Naive thymus-derived CD8-positive, alpha-beta T cell (primary cell): ENCODE data around the gene SARS2. TPM values are rescaled to one million over a fixed set of nuclear protein-coding genes. Genes with fewer than 3 reads are reported as not detected.
A peak's percentile ranks its signal among the peaks of the same experiment; 100 is the strongest.

Experiments used
- ATAC-seq, 2 donors: fragments of 150-1000 bp; cut with Tn5 transposase in 1 of 2; sonication (Bioruptor Pico), chemical (Tn5 transposase) in 1 of 2; 1 replicate in 1 of 2; 2 replicates in 1 of 2; pipeline ENCODE4 v1.10.0; 2021; ENCODE audit warnings: mild to moderate bottlenecking in 2 of 2, moderate library complexity in 2 of 2
- POLR2A ChIA-PET: fragments of 350-600 bp; sonication (Branson Sonifier 250); formaldehyde crosslinking; loops from one replicate; lab custom pipeline; 2021; ENCODE audit warnings: antibody characterized with exemption; lab: Charles Lee
- DNase-seq, 10 donors: peaks; one replicate each; pipeline versions ENCODE4 v3.0.0 to v3.0.0-alpha.2; 2020 to 2022
- H3K27ac Mint-ChIP-seq, 10 donors: one replicate each; pipeline ENCODE4 v1.8.0; 2020 to 2022; ENCODE audit warnings: mild to moderate bottlenecking in 10 of 10, mixed read lengths in 10 of 10, moderate library complexity in 4 of 10, inconsistent platforms in 1 of 10
- H3K27me3 Mint-ChIP-seq, 5 donors: one replicate each; pipeline ENCODE4 v1.8.0; 2021 to 2022; ENCODE audit warnings: mixed read lengths in 5 of 5
- H3K36me3 Mint-ChIP-seq, 3 donors: one replicate each; pipeline ENCODE4 v1.8.0; 2020 to 2022; ENCODE audit warnings: mixed read lengths in 3 of 3, mild to moderate bottlenecking in 2 of 3, inconsistent platforms in 1 of 3
- H3K4me1 Mint-ChIP-seq, 4 donors: one replicate each; pipeline ENCODE4 v1.8.0; 2021 to 2022; ENCODE audit warnings: mixed read lengths in 4 of 4
- H3K4me3 Mint-ChIP-seq, 10 donors: one replicate each; pipeline ENCODE4 v1.8.0; 2020 to 2022; ENCODE audit warnings: mild to moderate bottlenecking in 10 of 10, mixed read lengths in 10 of 10, moderate library complexity in 6 of 10, inconsistent platforms in 1 of 10
- H3K9me3 Mint-ChIP-seq, 9 donors: one replicate each; pipeline ENCODE4 v1.8.0; 2020 to 2022; ENCODE audit warnings: mixed read lengths in 9 of 9, mild to moderate bottlenecking in 3 of 9, inconsistent platforms in 1 of 9, moderate library complexity in 1 of 9
- polyA plus RNA-seq, 3 donors: library from polyadenylated mRNA; unstranded; fragments of 300-500 nt; fragmentation: Illumina TruSeq; gene quantifications; one replicate each; pipeline ENCODE4 v1.2.3, GENCODE V29; 2021
- total RNA-seq, 8 experiments: library from RNA in 2 of 8; stranded (reverse) in 2 of 8; gene quantifications; one replicate each; pipeline ENCODE4 v1.2.3 and lab custom pipeline; 2021 to 2026

SARS2 gene
- total and polyA plus RNA-seq, 5 experiments from 2014 or later, result 8.8 to 31.8 (median 14.9) TPM

GRCh38 chr19:38964738-38965137 lies 34.2 kb upstream of the SARS2 start:
- DNase-seq (no peak), ATAC-seq (no peak)
- Mint-ChIP-seq H3K36me3 (no peaks in the 10 kb centered on the region), H3K27me3 (peaks cover 0 to 13% (median 6%) of the 10 kb centered on the region in 5 donors), H3K4me3 (no peak overlapping the region), H3K4me1 (peaks cover 4 to 7% (median 4%) of the 10 kb centered on the region in 4 donors), H3K9me3 (no peaks in the 10 kb centered on the region), H3K27ac (no peak overlapping the region)
- POLR2A ChIA-PET, result no interaction called here

- POLR2A ChIA-PET, result no interaction called here
- DNase-seq (no peak), ATAC-seq (no peak)
- Mint-ChIP-seq H3K4me3 (no peak overlapping the region), H3K27me3 (peaks cover 0 to 11% (median 4%) of the 10 kb centered on the region in 5 donors), H3K4me1 (peaks cover 4 to 7% (median 4%) of the 10 kb centered on the region in 4 donors), H3K9me3 (no peaks in the 10 kb centered on the region), H3K27ac (no peak overlapping the region), H3K36me3 (no peaks in the 10 kb centered on the region)
Observed at GRCh38 chr19:38959618-38960017, 29.1 kb upstream of the SARS2 start.

- peaks cover 7 to 18% (median 10%) of the 10 kb centered on the region in 5 donors for H3K27me3 Mint-ChIP-seq
- POLR2A ChIA-PET, result no interaction called here
Observed at GRCh38 chr19:38958301-38958700, 27.7 kb upstream of the SARS2 start.

GRCh38 chr19:38956264-38956663 lies 25.7 kb upstream of the SARS2 start:
- peaks cover 9 to 29% (median 15%) of the 10 kb centered on the region in 5 donors for H3K27me3 Mint-ChIP-seq
- peaks cover 2 to 7% (median 5%) of the 10 kb centered on the region in 4 donors for H3K4me1 Mint-ChIP-seq
- no peaks in the 10 kb centered on the region for H3K9me3 Mint-ChIP-seq
- no peaks in the 10 kb centered on the region for H3K36me3 Mint-ChIP-seq
- no peak for DNase-seq
- POLR2A ChIA-PET, result interaction anchor here (0.7 kb wide), 1 partner anchor 25 kb away, joined by 3 read pairs; no protein-coding TSS in a partner anchor
- H3K27ac Mint-ChIP-seq, result no peak overlapping the region
- no peak overlapping the region for H3K4me3 Mint-ChIP-seq
- ATAC-seq, result no peak

More at GRCh38 chr19:38958301-38958700, 27.7 kb upstream of the SARS2 start:
- ATAC-seq (no peak), DNase-seq (no peak)
- Mint-ChIP-seq H3K4me1 (peaks cover 4 to 7% (median 4%) of the 10 kb centered on the region in 4 donors), H3K9me3 (no peaks in the 10 kb centered on the region), H3K4me3 (no peak overlapping the region), H3K27ac (no peak overlapping the region), H3K36me3 (no peaks in the 10 kb centered on the region)

- Mint-ChIP-seq H3K27ac (no peak overlapping the region), H3K36me3 (no peaks in the 10 kb centered on the region), H3K9me3 (no peaks in the 10 kb centered on the region), H3K4me1 (peaks cover 5 to 20% (median 14%) of the 10 kb centered on the region in 4 donors), H3K4me3 (peak overlapping the region in 1 of 10 donors; percentile 48), H3K27me3 (peaks cover 9 to 32% (median 18%) of the 10 kb centered on the region in 5 donors)
- DNase-seq (no peak), ATAC-seq (no peak)
- POLR2A ChIA-PET, result no interaction called here
Observed at GRCh38 chr19:38953677-38954076, 23.1 kb upstream of the SARS2 start.

GRCh38 chr19:38952395-38953165 lies 22.0 kb upstream of the SARS2 start:
- H3K36me3 Mint-ChIP-seq, result no peaks in the 10 kb centered on the region
- peak overlapping the region in 6 of 10 donors; percentile 4 to 54 (median 10) for H3K4me3 Mint-ChIP-seq
- no peaks in the 10 kb centered on the region for H3K9me3 Mint-ChIP-seq
- POLR2A ChIA-PET, result no interaction called here
- ATAC-seq, result no peak
- H3K4me1 Mint-ChIP-seq, result peaks cover 5 to 20% (median 14%) of the 10 kb centered on the region in 4 donors
- peaks cover 9 to 32% (median 18%) of the 10 kb centered on the region in 5 donors for H3K27me3 Mint-ChIP-seq
- DNase-seq, result peak in 6 of 10 donors; percentile 26 to 43 (median 32)
- H3K27ac Mint-ChIP-seq, result peak overlapping the region in 2 of 10 donors; percentile 4 to 33

- Mint-ChIP-seq H3K4me1 (peaks cover 6 to 20% (median 14%) of the 10 kb centered on the region in 4 donors), H3K27me3 (peaks cover 9 to 32% (median 20%) of the 10 kb centered on the region in 5 donors), H3K9me3 (no peaks in the 10 kb centered on the region), H3K27ac (no peak overlapping the region), H3K4me3 (peak overlapping the region in 1 of 10 donors; percentile 36), H3K36me3 (no peaks in the 10 kb centered on the region)
- ATAC-seq (no peak), DNase-seq (no peak)
- POLR2A ChIA-PET, result no interaction called here
Observed at GRCh38 chr19:38951187-38951586, 20.6 kb upstream of the SARS2 start.

- peak; percentile 96 for ATAC-seq
- H3K27ac Mint-ChIP-seq, result peak overlapping the region in 2 of 10 donors; percentile 22 to 67
- H3K27me3 Mint-ChIP-seq, result peaks cover 9 to 28% (median 20%) of the 10 kb centered on the region in 5 donors
- peaks cover 6 to 20% (median 14%) of the 10 kb centered on the region in 4 donors for H3K4me1 Mint-ChIP-seq
- H3K4me3 Mint-ChIP-seq, result peak overlapping the region; percentile 42 to 80 (median 66)
- POLR2A ChIA-PET, result no interaction called here
- DNase-seq, result peak; percentile 36 to 85 (median 76)
- no peaks in the 10 kb centered on the region for H3K36me3 Mint-ChIP-seq
- no peaks in the 10 kb centered on the region for H3K9me3 Mint-ChIP-seq
Observed at GRCh38 chr19:38949580-38950367, 19.2 kb upstream of the SARS2 start.

GRCh38 chr19:38946229-38947010 lies 15.9 kb upstream of the SARS2 start:
- Mint-ChIP-seq H3K4me1 (peaks cover 5 to 20% (median 17%) of the 10 kb centered on the region in 4 donors), H3K36me3 (no peaks in the 10 kb centered on the region), H3K27ac (no peak overlapping the region), H3K4me3 (no peak overlapping the region), H3K9me3 (peaks cover 0 to under 1% (median 0%) of the 10 kb centered on the region in 9 donors), H3K27me3 (peaks cover 0 to 11% (median 2%) of the 10 kb centered on the region in 5 donors)
- POLR2A ChIA-PET, result no interaction called here
- ATAC-seq (no peak), DNase-seq (no peak)

- no peak for DNase-seq
- H3K4me3 Mint-ChIP-seq, result no peak overlapping the region
- H3K27me3 Mint-ChIP-seq, result peaks cover 0 to 10% (median 5%) of the 10 kb centered on the region in 5 donors
- no peak for ATAC-seq
- H3K9me3 Mint-ChIP-seq, result peaks cover 0 to 7% (median 0%) of the 10 kb centered on the region in 9 donors
- peaks cover 8 to 26% (median 19%) of the 10 kb centered on the region in 4 donors for H3K4me1 Mint-ChIP-seq
- POLR2A ChIA-PET, result no interaction called here
- H3K36me3 Mint-ChIP-seq, result peaks cover 0 to 4% (median 0%) of the 10 kb centered on the region in 3 donors
- H3K27ac Mint-ChIP-seq, result no peak overlapping the region
Observed at GRCh38 chr19:38945562-38946228, 15.1 kb upstream of the SARS2 start.

- Mint-ChIP-seq H3K4me1 (peaks cover 8 to 20% (median 16%) of the 10 kb centered on the region in 4 donors), H3K36me3 (peaks cover 0 to 4% (median 0%) of the 10 kb centered on the region in 3 donors), H3K9me3 (peaks cover 0 to 8% (median 0%) of the 10 kb centered on the region in 9 donors), H3K27me3 (peaks cover 0 to 9% (median 5%) of the 10 kb centered on the region in 5 donors), H3K4me3 (no peak overlapping the region), H3K27ac (peak overlapping the region in 1 of 10 donors; percentile 37)
- POLR2A ChIA-PET, result interaction anchor here (0.6 kb wide), 1 partner anchor 23 kb away, joined by 4 read pairs; no protein-coding TSS in a partner anchor
- ATAC-seq (no peak), DNase-seq (no peak)
Observed at GRCh38 chr19:38944981-38945506, 14.5 kb upstream of the SARS2 start.
